IMR-90 (cell line): ENCODE measurements around the gene PNKD. TPM values are rescaled to one million over a fixed set of nuclear protein-coding genes. Genes with fewer than 3 reads are reported as not detected.

ENCODE experiments used
- ATAC-seq: fragments of 200-7000 bp; cut with Tn5 transposase; 2 replicates; pipeline ENCODE4 v1.9.1; 2020; ENCODE audit warnings: low read depth, mild to moderate bottlenecking, moderate library complexity
- BruUV-seq: library from RNA; stranded (reverse); fragments of 400-500 nt; replicated peaks from 2 replicates; lab custom pipeline; 2021; lab: Mats Ljungman, UMichigan
- CTCF ChIA-PET: fragments of 300-600 bp; formaldehyde crosslinking; extraction: SDS; loops from one replicate; lab custom pipeline; 2021; ENCODE audit warnings: antibody characterized with exemption; lab: Yijun Ruan, JAX
- POLR2A ChIA-PET: fragments of 300-600 bp; sonication (Branson Sonifier 250); formaldehyde crosslinking; loops from one replicate; lab custom pipeline; 2022; ENCODE audit warnings: antibody characterized with exemption; ENCODE audit not compliant: unreplicated experiment; lab: Charles Lee
- DNase-seq: peaks from one replicate; pipeline ENCODE4 v3.0.0; 2013
- H2AFZ ChIP-seq: replicated peaks from 2 replicates; pipeline ENCODE3; 2013; ENCODE audit warnings: low read length, mild to moderate bottlenecking; ENCODE audit not compliant: poor library complexity
- H2AK5ac ChIP-seq: 2 replicates; pipeline ENCODE4 v1.6.1; 2013; ENCODE audit warnings: low read depth, low read length, inconsistent platforms
- H2AK9ac ChIP-seq: replicated peaks from 2 replicates; pipeline ENCODE3; 2013; ENCODE audit warnings: mild to moderate bottlenecking, low read depth, low read length, moderate library complexity; ENCODE audit not compliant: poor library complexity
- H2BK120ac ChIP-seq: 2 replicates; pipeline ENCODE4 v1.6.1; 2013; ENCODE audit warnings: low read depth, low read length, inconsistent platforms
- H2BK15ac ChIP-seq: 3 replicates; pipeline ENCODE4 v1.6.1; 2013; ENCODE audit warnings: low read depth, low read length, inconsistent platforms
- H2BK20ac ChIP-seq: 2 replicates; pipeline ENCODE4 v1.6.1; 2013; ENCODE audit warnings: low read depth, mild to moderate bottlenecking, inconsistent platforms, low read length, moderate library complexity
- H2BK5ac ChIP-seq: 2 replicates; pipeline ENCODE4 v1.6.1; 2013; ENCODE audit warnings: mild to moderate bottlenecking, low read depth, low read length, inconsistent platforms; ENCODE audit not compliant: poor library complexity, severe bottlenecking
- H3K14ac ChIP-seq: replicated peaks from 2 replicates; pipeline ENCODE4 v1.6.1; 2013; ENCODE audit warnings: low read depth, low read length, inconsistent platforms
- H3K18ac ChIP-seq: 2 replicates; pipeline ENCODE4 v1.6.1; 2013; ENCODE audit warnings: low read depth, low read length, control low read depth
- H3K23ac ChIP-seq: 2 replicates; pipeline ENCODE4 v1.6.1; 2013; ENCODE audit warnings: low read depth, low read length, inconsistent platforms
- H3K27ac ChIP-seq: 2 replicates; pipeline ENCODE4 v1.5.1; 2013; ENCODE audit warnings: mild to moderate bottlenecking, control low read depth, low read length; ENCODE audit not compliant: insufficient read depth
- H3K27me3 ChIP-seq: 2 replicates; pipeline ENCODE4 v1.6.1; 2013; ENCODE audit warnings: low read length; ENCODE audit not compliant: control insufficient read depth, insufficient read depth
- H3K36me3 ChIP-seq: 2 replicates; pipeline ENCODE4 v1.6.1; 2013; ENCODE audit warnings: low read length, mixed read lengths; ENCODE audit not compliant: control insufficient read depth, insufficient read depth
- H3K4ac ChIP-seq: 2 replicates; pipeline ENCODE4 v1.6.1; 2013; ENCODE audit warnings: low read depth, low read length, inconsistent platforms
- H3K4me1 ChIP-seq: 2 replicates; pipeline ENCODE4 v1.6.1; 2013; ENCODE audit warnings: low read length, mixed read lengths; ENCODE audit not compliant: control insufficient read depth, insufficient read depth
- H3K4me2 ChIP-seq: 2 replicates; pipeline ENCODE4 v1.6.1; 2013; ENCODE audit warnings: low read depth, mild to moderate bottlenecking, control low read depth, low read length, moderate library complexity
- H3K4me3 ChIP-seq: 2 replicates; pipeline ENCODE4 v1.5.1; 2013; ENCODE audit warnings: low read depth, mild to moderate bottlenecking, control low read depth, low read length, moderate library complexity; ENCODE audit not compliant: insufficient read depth
- H3K56ac ChIP-seq: 2 replicates; pipeline ENCODE4 v1.6.1; 2013; ENCODE audit warnings: low read length, inconsistent platforms; ENCODE audit not compliant: insufficient read depth; ENCODE audit errors: extremely low read depth
- H3K79me1 ChIP-seq, 2 experiments: 2 replicates each; pipeline ENCODE4 v1.6.1; 2013; ENCODE audit warnings: low read length in 2 of 2, inconsistent platforms in 1 of 2, low read depth in 1 of 2
- H3K9ac ChIP-seq: 2 replicates; pipeline ENCODE4 v1.6.1; 2013; ENCODE audit warnings: low read depth, low read length, control low read depth
- H3K9me1 ChIP-seq: 2 replicates; pipeline ENCODE4 v1.6.1; 2013; ENCODE audit warnings: low read length, inconsistent platforms; ENCODE audit not compliant: insufficient read depth
- H3K9me3 ChIP-seq: 2 replicates; pipeline ENCODE4 v1.6.1; 2013; ENCODE audit warnings: low read length; ENCODE audit not compliant: control insufficient read depth, insufficient read depth
- H4K20me1 ChIP-seq: 2 replicates; pipeline ENCODE4 v1.6.1; 2013; ENCODE audit warnings: low read length, inconsistent platforms; ENCODE audit not compliant: insufficient read depth
- H4K5ac ChIP-seq: 2 replicates; pipeline ENCODE4 v1.6.1; 2013; ENCODE audit warnings: mild to moderate bottlenecking, low read depth, low read length, control low read depth
- H4K8ac ChIP-seq, 2 experiments: 2 replicates each; pipeline ENCODE4 v1.6.1; 2013; ENCODE audit warnings: low read depth in 2 of 2, low read length in 2 of 2, control low read depth in 1 of 2, inconsistent platforms in 1 of 2
- H4K91ac ChIP-seq: 2 replicates; pipeline ENCODE4 v1.6.1; 2013; ENCODE audit warnings: low read depth, low read length, inconsistent platforms; ENCODE audit not compliant: insufficient read depth
- BHLHE40 ChIP-seq: fragments of 150-350 bp; IDR thresholded peaks from 2 replicates; pipeline ENCODE4 v1.6.1; 2016; ENCODE audit warnings: mild to moderate bottlenecking, low read depth, low read length
- CEBPB ChIP-seq: IDR thresholded peaks from 2 replicates; pipeline ENCODE4 v1.6.1; 2012; ENCODE audit warnings: low read depth, low read length, improper control_type of control experiment
- CHD1 ChIP-seq: IDR thresholded peaks from 2 replicates; pipeline ENCODE4 v1.6.1; 2012; ENCODE audit warnings: low read depth, low read length, improper control_type of control experiment
- FOS ChIP-seq: fragments of 150-350 bp; IDR thresholded peaks from 2 replicates; pipeline ENCODE4 v1.6.1; 2016; ENCODE audit warnings: low read depth, low read length
- MAFK ChIP-seq: IDR thresholded peaks from 2 replicates; pipeline ENCODE4 v1.6.1; 2012; ENCODE audit warnings: low read depth, low read length, improper control_type of control experiment
- MAZ ChIP-seq: IDR thresholded peaks from 2 replicates; pipeline ENCODE4 v1.6.1; 2012; ENCODE audit warnings: low read depth, mild to moderate bottlenecking, low read length, improper control_type of control experiment, moderate library complexity, borderline replicate concordance
- MXI1 ChIP-seq: IDR thresholded peaks from 2 replicates; pipeline ENCODE4 v1.6.1; 2012; ENCODE audit warnings: low read depth, mild to moderate bottlenecking, low read length, moderate library complexity, borderline replicate concordance
- NFE2L2 ChIP-seq: fragments of 150-350 bp; IDR thresholded peaks from 2 replicates; pipeline ENCODE4 v1.6.1; 2016; ENCODE audit warnings: low read depth, mild to moderate bottlenecking, low read length
- POLR2A ChIP-seq: IDR thresholded peaks from 2 replicates; pipeline ENCODE4 v1.6.1; 2012; ENCODE audit warnings: mild to moderate bottlenecking, low read depth, low read length
- RAD21 ChIP-seq: IDR thresholded peaks from 2 replicates; pipeline ENCODE4 v1.6.1; 2012; ENCODE audit warnings: low read length, improper control_type of control experiment
- RCOR1 ChIP-seq: IDR thresholded peaks from 2 replicates; pipeline ENCODE4 v1.6.1; 2012; ENCODE audit warnings: mild to moderate bottlenecking, low read length, improper control_type of control experiment; ENCODE audit not compliant: insufficient replicate concordance
- RFX5 ChIP-seq: IDR thresholded peaks from 2 replicates; pipeline ENCODE4 v1.8.0; 2012; ENCODE audit warnings: low read depth, mild to moderate bottlenecking, low read length, moderate library complexity
- SMC3 ChIP-seq: fragments of 150-350 bp; IDR thresholded peaks from 2 replicates; pipeline ENCODE4 v1.6.1; 2016; ENCODE audit warnings: low read depth, mild to moderate bottlenecking, antibody characterized with exemption, low read length, moderate library complexity
- WGBS, 2 experiments: methylation state at CpG; one replicate each; pipeline versions ENCODE4 v1.1.5 to v1.1.7; 2013; ENCODE audit warnings: missing lambda C conversion rate in 2 of 2; ENCODE audit not compliant: insufficient read length in 1 of 2; ENCODE audit errors: extremely low coverage in 2 of 2; 5-methylcytosine and 5-hydroxymethylcytosine counted together
- dilution Hi-C: fragments of 300-500 bp; cut with HindIII; formaldehyde crosslinking; loops from one replicate; pipeline ENCODE4 v1.14.3; 2018; ENCODE audit warnings: low sequenced_read_pairs; ENCODE audit not compliant: unreplicated experiment
- in situ Hi-C: fragments of 300-500 bp; cut with MboI; formaldehyde crosslinking; loops from 3 replicates; pipeline ENCODE4 v1.14.3; 2019; ENCODE audit warnings: low sequenced_read_pairs, inconsistent platforms, mixed read lengths
- intact Hi-C: fragments of 100-400 bp; cut with micrococcal nuclease; formaldehyde crosslinking; loops from 2 replicates; pipeline ENCODE4 v1.10.0; 2022
- polyA plus RNA-seq, 3 experiments: library from polyadenylated mRNA; depleted of rRNA; stranded (reverse); fragments of >200 nt; gene quantifications; 2 replicates each; pipeline ENCODE4 v1.2.3, GENCODE V29; 2012; ENCODE audit warnings: low replicate concordance in 1 of 3
- total RNA-seq: library from RNA; depleted of rRNA; stranded (reverse); fragments of >200 nt; gene quantifications from 2 replicates; pipeline ENCODE4 v1.2.3, GENCODE V29; 2012
- TF ChIP-seq, protein P1 (sequence below): fragments of 150-350 bp; IDR thresholded peaks from 2 replicates; pipeline ENCODE4 v1.6.1; 2017; ENCODE audit warnings: mild to moderate bottlenecking, antibody characterized with exemption, low read length, low read depth
- TF ChIP-seq, protein P2 (sequence below): fragments of 150-350 bp; IDR thresholded peaks from 2 replicates; pipeline ENCODE4 v1.6.1; 2016; ENCODE audit warnings: low read depth, mild to moderate bottlenecking, low read length, moderate library complexity, borderline replicate concordance
- TF ChIP-seq, protein P3 (sequence below): conservative IDR thresholded peaks from 2 replicates; pipeline ENCODE4 v1.5.1; 2012; ENCODE audit warnings: mild to moderate bottlenecking, low read depth, low read length, improper control_type of control experiment

Gene PNKD
- total and polyA plus RNA-seq, 2 of the 4 experiments (the other 2 are of a cell fraction): 19.2 to 68.5 TPM

DNA sequence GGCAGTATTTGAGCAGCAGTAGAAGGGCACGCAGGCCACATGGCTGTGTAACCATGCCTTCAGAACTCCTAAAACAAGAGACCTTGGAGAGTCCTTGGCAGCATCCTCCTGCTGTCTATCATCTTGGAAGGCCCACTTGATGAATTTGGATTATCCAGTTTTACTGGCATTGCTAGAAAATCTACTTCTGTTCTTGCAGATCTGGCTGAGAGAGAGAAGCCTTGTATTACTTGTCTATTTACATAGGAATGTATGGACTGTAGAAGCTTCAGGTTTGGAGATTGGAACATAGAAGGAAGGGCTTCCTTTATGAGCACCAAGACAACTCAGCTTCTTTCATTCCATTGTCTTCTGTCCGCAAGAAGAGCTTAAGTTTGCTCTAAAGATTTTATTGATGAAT, 25.7 kb upstream of the PNKD start:
- H2BK5ac ChIP-seq: no peak overlapping the region
- dilution Hi-C loops (no loop called here), intact Hi-C loops (no loop called here), in situ Hi-C loops (no loop called here)
- no peak overlapping the region for H2BK20ac ChIP-seq
- TF ChIP-seq RCOR1: no peak
- TF ChIP-seq, protein P1, sequence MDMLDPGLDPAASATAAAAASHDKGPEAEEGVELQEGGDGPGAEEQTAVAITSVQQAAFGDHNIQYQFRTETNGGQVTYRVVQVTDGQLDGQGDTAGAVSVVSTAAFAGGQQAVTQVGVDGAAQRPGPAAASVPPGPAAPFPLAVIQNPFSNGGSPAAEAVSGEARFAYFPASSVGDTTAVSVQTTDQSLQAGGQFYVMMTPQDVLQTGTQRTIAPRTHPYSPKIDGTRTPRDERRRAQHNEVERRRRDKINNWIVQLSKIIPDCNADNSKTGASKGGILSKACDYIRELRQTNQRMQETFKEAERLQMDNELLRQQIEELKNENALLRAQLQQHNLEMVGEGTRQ: no peak
- TF ChIP-seq RFX5: no peak
- no peak for TF ChIP-seq CHD1
- TF ChIP-seq, protein P2, sequence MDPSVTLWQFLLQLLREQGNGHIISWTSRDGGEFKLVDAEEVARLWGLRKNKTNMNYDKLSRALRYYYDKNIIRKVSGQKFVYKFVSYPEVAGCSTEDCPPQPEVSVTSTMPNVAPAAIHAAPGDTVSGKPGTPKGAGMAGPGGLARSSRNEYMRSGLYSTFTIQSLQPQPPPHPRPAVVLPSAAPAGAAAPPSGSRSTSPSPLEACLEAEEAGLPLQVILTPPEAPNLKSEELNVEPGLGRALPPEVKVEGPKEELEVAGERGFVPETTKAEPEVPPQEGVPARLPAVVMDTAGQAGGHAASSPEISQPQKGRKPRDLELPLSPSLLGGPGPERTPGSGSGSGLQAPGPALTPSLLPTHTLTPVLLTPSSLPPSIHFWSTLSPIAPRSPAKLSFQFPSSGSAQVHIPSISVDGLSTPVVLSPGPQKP: no peak
- TF ChIP-seq FOS: no peak
- no peak for TF ChIP-seq MAFK
- TF ChIP-seq MXI1: no peak
- no peak for TF ChIP-seq BHLHE40
- TF ChIP-seq RAD21: no peak
- TF ChIP-seq, protein P3, sequence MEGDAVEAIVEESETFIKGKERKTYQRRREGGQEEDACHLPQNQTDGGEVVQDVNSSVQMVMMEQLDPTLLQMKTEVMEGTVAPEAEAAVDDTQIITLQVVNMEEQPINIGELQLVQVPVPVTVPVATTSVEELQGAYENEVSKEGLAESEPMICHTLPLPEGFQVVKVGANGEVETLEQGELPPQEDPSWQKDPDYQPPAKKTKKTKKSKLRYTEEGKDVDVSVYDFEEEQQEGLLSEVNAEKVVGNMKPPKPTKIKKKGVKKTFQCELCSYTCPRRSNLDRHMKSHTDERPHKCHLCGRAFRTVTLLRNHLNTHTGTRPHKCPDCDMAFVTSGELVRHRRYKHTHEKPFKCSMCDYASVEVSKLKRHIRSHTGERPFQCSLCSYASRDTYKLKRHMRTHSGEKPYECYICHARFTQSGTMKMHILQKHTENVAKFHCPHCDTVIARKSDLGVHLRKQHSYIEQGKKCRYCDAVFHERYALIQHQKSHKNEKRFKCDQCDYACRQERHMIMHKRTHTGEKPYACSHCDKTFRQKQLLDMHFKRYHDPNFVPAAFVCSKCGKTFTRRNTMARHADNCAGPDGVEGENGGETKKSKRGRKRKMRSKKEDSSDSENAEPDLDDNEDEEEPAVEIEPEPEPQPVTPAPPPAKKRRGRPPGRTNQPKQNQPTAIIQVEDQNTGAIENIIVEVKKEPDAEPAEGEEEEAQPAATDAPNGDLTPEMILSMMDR: no peak
- no peak for TF ChIP-seq CEBPB
- no peak for TF ChIP-seq NFE2L2
- TF ChIP-seq POLR2A: no peak
- no peak for TF ChIP-seq MAZ
- TF ChIP-seq SMC3: no peak
- no peak overlapping the region for H3K56ac ChIP-seq
- H2BK15ac ChIP-seq: no peak overlapping the region
- ATAC-seq: no peak
- no peaks in the 10 kb centered on the region for H3K9me3 ChIP-seq
- no peak overlapping the region for H3K4me3 ChIP-seq
- H3K9ac ChIP-seq: no peak overlapping the region
- H2AK9ac ChIP-seq: no peak overlapping the region
- H3K18ac ChIP-seq: no peak overlapping the region
- H3K9me1 ChIP-seq: 0 out of 2 replicates have a peak, but pooled peaks cover 5% of the 10 kb centered on the region
- no peak overlapping the region for H3K23ac ChIP-seq
- DNase-seq: no peak
- no peak overlapping the region for H2AFZ ChIP-seq
- H3K4ac ChIP-seq: no peak overlapping the region
- no peaks in the 10 kb centered on the region for H3K27me3 ChIP-seq
- peaks cover 39 to 66% of the 10 kb centered on the region in 2 experiments for H3K79me1 ChIP-seq
- H2AK5ac ChIP-seq: no peak overlapping the region
- no peak overlapping the region for H4K91ac ChIP-seq
- no peaks in the 10 kb centered on the region for H3K4me1 ChIP-seq
- POLR2A ChIA-PET: no interaction called here
- WGBS, 2 experiments: 80% methylated on average over 1 of the region's 2 CpGs; no CpG with 5 or more reads in 1 of the 2 experiments
- H3K4me2 ChIP-seq: no peak overlapping the region
- no peak overlapping the region for H2BK120ac ChIP-seq
- no TSS peak for BruUV-seq
- H4K8ac ChIP-seq: no peak overlapping the region
- no peak overlapping the region for H3K14ac ChIP-seq
- no peak overlapping the region for H3K27ac ChIP-seq
- peaks cover 68% of the 10 kb centered on the region for H3K36me3 ChIP-seq
- peaks cover 27% of the 10 kb centered on the region for H4K20me1 ChIP-seq
- H4K5ac ChIP-seq: no peak overlapping the region
- CTCF ChIA-PET: no interaction called here
